GM12864 (cell line): ENCODE data around the gene E2F6.

Experiments used
- DNase-seq: peaks from one replicate; pipeline ENCODE4 v3.0.0-alpha.2; 2011; ENCODE audit warnings: low read depth
- H3K4me3 ChIP-seq: 2 replicates; pipeline ENCODE4 v1.5.1; 2011; ENCODE audit warnings: mild to moderate bottlenecking, low read depth, low read length, control low read depth
- TF ChIP-seq, protein P1 (sequence below): IDR thresholded peaks from 2 replicates; pipeline ENCODE4 v1.5.1; 2011; ENCODE audit warnings: low read depth, mild to moderate bottlenecking, moderate library complexity, low read length, control low read depth, inconsistent platforms; ENCODE audit errors: missing control alignments

E2F6 gene

DNA sequence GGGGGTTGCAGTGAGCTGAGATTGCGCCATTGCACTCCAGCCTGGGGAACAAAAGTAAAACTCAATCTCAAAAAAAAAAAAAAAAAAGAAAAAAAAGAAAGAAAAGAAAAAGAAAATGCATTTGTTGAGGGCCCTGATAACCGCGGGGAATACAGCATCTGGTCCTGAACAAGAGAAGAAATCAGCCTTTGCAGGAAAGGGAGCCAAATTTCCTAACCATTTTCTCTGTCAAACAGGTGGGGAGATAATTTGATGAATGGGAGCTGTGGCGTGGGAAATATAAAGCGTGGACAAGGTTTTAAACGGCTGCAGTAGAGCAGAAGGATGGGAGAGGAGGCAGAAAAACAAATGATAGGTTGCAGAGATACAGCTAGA is 864 bp downstream of the E2F6 start:
- TF ChIP-seq, protein P1, sequence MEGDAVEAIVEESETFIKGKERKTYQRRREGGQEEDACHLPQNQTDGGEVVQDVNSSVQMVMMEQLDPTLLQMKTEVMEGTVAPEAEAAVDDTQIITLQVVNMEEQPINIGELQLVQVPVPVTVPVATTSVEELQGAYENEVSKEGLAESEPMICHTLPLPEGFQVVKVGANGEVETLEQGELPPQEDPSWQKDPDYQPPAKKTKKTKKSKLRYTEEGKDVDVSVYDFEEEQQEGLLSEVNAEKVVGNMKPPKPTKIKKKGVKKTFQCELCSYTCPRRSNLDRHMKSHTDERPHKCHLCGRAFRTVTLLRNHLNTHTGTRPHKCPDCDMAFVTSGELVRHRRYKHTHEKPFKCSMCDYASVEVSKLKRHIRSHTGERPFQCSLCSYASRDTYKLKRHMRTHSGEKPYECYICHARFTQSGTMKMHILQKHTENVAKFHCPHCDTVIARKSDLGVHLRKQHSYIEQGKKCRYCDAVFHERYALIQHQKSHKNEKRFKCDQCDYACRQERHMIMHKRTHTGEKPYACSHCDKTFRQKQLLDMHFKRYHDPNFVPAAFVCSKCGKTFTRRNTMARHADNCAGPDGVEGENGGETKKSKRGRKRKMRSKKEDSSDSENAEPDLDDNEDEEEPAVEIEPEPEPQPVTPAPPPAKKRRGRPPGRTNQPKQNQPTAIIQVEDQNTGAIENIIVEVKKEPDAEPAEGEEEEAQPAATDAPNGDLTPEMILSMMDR, result no peak
- DNase-seq, result no peak
- peak overlapping the region; percentile 55 for H3K4me3 ChIP-seq

DNA sequence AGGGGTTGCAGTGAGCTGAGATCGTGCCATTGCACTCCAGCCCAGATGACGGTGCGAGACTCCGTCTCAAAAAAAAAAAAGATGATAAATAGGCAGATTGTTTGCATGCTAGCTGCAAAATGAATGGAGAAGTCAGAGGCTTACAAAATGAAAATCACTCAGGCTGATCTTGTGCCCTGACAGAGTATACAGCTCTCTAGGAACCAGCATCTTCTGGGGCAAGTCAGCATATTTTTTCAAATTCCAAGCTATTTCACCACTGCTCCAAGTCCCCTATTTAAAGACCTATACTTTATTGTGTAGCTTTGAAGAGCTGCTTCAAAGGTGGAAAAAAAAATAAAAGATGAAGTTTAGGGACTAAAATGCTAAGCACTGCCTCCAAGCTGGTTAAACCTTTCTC is 6.1 kb downstream of the E2F6 start:
- no peak overlapping the region for H3K4me3 ChIP-seq
- TF ChIP-seq, protein P1, result no peak
- no peak for DNase-seq

DNA sequence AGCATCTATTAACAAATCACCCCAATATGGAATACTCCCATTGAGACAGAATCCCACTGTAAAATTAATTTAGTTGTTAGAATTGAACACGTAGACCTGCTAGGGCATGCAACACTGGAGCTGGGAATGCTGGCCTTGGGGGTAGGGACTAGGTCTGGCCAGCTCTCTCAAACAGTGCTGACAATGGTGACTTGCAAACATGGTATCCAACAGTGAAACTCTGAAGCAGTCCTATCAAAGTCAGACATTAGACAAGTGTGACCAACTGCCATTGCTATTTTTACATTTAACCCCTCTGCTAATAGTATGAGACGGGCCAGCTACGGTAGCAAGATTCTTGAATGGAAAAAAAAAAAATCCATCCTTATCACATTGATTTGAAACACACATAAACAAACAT is 7.2 kb downstream of the E2F6 start:
- DNase-seq, result no peak
- H3K4me3 ChIP-seq, result no peak overlapping the region
- TF ChIP-seq, protein P1, result no peak

DNA sequence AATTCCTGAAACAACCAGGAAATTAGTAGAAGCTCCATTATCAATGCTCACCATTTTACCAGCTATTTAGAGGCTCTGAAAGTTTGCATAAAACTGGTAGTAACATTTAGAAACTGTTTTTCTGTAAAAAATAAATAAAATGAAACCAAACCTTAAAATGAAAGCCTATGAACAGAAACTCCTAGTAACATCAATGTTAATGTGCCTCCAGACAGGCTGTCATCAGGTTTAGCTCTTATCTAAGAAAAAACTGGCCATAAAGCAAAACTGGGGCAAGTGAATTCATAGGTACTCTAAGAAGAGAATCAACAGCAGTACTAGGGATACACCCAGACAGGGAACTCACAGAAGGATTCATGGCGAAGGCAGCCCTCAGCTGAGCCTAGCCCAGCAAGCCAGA is 8.0 kb downstream of the E2F6 start:
- TF ChIP-seq, protein P1, result no peak
- DNase-seq, result no peak
- no peak overlapping the region for H3K4me3 ChIP-seq

DNA sequence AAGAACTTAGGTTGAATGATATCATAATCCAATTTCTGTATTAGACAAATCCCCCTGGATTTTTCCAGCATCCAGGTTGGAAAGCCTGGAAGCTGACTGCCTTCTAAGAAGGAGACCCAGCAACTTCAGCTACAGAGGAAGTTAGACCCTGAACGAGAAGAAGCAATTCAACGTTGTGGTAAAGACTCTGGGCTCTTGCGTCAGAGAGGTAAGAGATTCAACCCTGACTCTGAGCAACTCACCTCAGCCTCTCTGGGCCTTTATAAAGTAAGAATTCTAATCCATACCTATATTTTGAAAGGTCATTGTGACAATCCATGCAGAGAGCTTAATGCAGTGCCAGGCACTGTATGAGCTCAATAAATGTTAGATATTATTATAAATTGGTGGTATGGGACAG is 9.7 kb downstream of the E2F6 start:
- no peak overlapping the region for H3K4me3 ChIP-seq
- no peak for DNase-seq
- TF ChIP-seq, protein P1, result no peak

DNA sequence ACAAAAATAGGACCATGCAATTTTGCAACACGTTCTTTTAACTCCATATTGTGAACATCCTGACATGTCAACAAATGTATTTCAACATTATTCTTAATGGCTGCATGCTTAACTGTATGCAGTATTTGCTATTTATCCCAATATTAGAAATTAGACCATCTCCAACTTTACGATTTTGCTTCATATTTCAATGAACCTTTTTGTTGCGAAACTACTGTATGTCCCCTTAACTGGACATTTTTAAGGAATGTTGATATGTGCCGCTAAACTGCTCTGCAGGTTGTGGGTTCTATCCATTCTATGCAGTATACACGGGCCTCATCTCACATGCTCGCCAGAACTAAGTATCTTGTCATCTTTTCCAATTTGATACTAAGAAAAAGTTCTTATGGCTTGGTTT is 11.1 kb downstream of the E2F6 start:
- no peak for DNase-seq
- H3K4me3 ChIP-seq, result no peak overlapping the region
- TF ChIP-seq, protein P1, result no peak

DNA sequence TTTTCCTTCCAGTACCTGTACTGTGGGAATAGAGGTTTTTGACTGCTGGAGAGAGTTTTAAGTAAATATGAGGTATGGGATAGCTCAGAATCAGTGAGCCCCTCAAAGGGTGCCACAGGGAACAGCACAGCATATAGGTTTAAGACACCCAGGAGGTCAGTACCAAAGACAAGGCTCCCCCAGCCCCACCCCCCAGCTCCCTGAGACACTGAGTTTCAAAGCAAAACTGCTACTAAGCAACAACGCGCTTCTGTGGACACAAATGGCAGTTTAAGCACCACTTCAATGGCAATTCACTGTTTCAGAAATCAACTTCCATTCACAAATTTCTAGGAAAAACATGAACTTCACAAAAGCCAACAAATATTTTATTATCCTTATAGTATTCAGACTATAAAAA is 15.2 kb downstream of the E2F6 start:
- TF ChIP-seq, protein P1, result no peak
- no peak for DNase-seq
- no peak overlapping the region for H3K4me3 ChIP-seq
